Measurements from ENCODE around the gene RBCK1. TPM values are rescaled to one million over a fixed set of nuclear protein-coding genes. Genes with fewer than 3 reads are reported as not detected.
"Not testable (repeated sequence)": the region's sequence is repeated elsewhere in the genome, so short reads cannot be mapped to it uniquely, and the experiment has no call there.

Gene RBCK1
- total RNA-seq, 6 donors from 2014 or later, result 63.4 to 179 (median 109) TPM

DNA sequence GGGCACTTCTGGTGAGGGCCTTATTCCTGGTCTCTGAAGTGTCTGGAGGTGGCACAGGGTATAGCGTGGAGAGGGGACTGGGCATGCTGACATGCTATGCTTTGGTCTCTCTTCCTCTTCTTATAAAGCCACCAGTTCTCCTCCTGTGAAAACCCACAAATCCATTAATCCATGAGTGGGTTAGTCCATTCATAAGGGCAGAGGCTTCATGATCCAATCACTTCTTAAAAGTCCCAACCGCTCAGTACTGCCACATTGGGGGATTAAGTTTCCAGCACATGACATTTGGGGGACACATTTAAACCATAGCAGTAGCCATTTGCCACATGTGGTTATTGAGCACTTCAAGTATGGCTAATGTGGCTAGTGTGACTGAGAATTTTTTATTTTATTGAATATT is 31.3 kb upstream of the RBCK1 start:
- no peak for DNase-seq
- 66 to 73% methylated on average over 2 of the region's 2 CpGs for WGBS, 2 donors
- TF ChIP-seq EP300 (IDR thresholded peaks at IDR 0.05), result no peak
- no peak for TF ChIP-seq POLR2A (IDR thresholded peaks at IDR 0.05)
- TF ChIP-seq, protein P1, sequence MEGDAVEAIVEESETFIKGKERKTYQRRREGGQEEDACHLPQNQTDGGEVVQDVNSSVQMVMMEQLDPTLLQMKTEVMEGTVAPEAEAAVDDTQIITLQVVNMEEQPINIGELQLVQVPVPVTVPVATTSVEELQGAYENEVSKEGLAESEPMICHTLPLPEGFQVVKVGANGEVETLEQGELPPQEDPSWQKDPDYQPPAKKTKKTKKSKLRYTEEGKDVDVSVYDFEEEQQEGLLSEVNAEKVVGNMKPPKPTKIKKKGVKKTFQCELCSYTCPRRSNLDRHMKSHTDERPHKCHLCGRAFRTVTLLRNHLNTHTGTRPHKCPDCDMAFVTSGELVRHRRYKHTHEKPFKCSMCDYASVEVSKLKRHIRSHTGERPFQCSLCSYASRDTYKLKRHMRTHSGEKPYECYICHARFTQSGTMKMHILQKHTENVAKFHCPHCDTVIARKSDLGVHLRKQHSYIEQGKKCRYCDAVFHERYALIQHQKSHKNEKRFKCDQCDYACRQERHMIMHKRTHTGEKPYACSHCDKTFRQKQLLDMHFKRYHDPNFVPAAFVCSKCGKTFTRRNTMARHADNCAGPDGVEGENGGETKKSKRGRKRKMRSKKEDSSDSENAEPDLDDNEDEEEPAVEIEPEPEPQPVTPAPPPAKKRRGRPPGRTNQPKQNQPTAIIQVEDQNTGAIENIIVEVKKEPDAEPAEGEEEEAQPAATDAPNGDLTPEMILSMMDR (IDR thresholded peaks at IDR 0.05), result no peak
- no peak for TF ChIP-seq POLR2AphosphoS5 (IDR thresholded peaks at IDR 0.05)

DNA sequence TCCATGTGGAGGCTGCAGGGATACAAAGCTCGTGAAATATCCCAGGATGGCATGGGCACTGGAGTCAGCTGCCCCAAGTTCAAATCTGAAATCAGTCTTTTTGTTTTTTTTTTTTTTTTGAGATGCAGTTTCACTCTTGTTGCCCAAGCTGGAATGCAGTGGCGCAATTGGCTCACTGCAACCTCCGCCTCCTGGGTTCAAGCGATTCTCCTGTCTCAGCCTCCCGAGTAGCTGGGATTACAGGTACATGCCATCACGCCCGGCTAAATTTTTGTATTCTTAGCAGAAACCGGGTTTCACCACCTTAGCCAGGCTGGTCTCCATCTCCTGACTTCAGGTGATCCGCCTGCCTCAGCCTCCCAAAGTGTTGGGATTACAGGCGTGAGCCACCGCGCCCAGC is 30.5 kb upstream of the RBCK1 start:
- not testable (repeated sequence) for DNase-seq; H3K4me3 ChIP-seq; H3K27me3 ChIP-seq; H3K9me3 ChIP-seq; ATAC-seq (ENCODE audit: low FRiP score in 2 of 2); H3K27ac ChIP-seq; H3K36me3 ChIP-seq
- H3K4me1 ChIP-seq, result peaks cover 15 to 35% (median 17%) of the 10 kb centered on the region in 4 donors
- 87 to 93% methylated on average over 12 of the region's 12 CpGs for WGBS, 2 donors

More for the DNA sequence above, 31.3 kb upstream of the RBCK1 start:
- Histone ChIP-seq H3K27me3 (no peaks in the 10 kb centered on the region), H3K4me1 (peaks cover 20 to 35% (median 20%) of the 10 kb centered on the region in 4 donors), H3K27ac (no peak overlapping the region), H3K36me3 (no peaks in the 10 kb centered on the region), H3K4me3 (no peak overlapping the region), H3K9me3 (no peaks in the 10 kb centered on the region)
- no peak for ATAC-seq (ENCODE audit: low FRiP score in 2 of 2)

DNA sequence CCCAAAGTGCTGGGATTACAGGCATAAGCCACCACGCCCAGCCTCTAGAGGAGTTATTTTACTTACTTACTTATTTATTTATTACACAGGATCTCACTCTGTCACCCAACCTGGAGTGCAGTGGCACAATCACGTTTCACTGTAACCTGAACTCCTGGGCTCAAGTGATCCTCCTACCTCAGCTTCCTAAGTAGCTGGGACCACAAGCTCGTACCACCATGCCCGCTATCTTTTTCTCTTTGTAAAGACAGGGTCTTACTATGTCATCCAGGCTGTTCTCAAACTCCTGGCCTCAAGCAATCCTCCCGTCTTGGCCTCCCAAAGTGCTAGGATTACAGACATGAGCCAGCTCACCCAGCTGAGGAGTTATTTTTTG is 29.1 kb upstream of the RBCK1 start:
- Histone ChIP-seq H3K9me3 (no peaks in the 10 kb centered on the region), H3K27ac (no peak overlapping the region), H3K4me3 (no peak overlapping the region), H3K27me3 (no peaks in the 10 kb centered on the region), H3K36me3 (no peaks in the 10 kb centered on the region), H3K4me1 (peaks cover 5 to 25% (median 8%) of the 10 kb centered on the region in 4 donors)
- no peak for DNase-seq
- ATAC-seq (ENCODE audit: low FRiP score in 2 of 2), result no peak
- 79 to 83% methylated on average over 5 of the region's 5 CpGs for WGBS, 2 donors
- no peak for TF ChIP-seq EP300 (IDR thresholded peaks at IDR 0.05)

DNA sequence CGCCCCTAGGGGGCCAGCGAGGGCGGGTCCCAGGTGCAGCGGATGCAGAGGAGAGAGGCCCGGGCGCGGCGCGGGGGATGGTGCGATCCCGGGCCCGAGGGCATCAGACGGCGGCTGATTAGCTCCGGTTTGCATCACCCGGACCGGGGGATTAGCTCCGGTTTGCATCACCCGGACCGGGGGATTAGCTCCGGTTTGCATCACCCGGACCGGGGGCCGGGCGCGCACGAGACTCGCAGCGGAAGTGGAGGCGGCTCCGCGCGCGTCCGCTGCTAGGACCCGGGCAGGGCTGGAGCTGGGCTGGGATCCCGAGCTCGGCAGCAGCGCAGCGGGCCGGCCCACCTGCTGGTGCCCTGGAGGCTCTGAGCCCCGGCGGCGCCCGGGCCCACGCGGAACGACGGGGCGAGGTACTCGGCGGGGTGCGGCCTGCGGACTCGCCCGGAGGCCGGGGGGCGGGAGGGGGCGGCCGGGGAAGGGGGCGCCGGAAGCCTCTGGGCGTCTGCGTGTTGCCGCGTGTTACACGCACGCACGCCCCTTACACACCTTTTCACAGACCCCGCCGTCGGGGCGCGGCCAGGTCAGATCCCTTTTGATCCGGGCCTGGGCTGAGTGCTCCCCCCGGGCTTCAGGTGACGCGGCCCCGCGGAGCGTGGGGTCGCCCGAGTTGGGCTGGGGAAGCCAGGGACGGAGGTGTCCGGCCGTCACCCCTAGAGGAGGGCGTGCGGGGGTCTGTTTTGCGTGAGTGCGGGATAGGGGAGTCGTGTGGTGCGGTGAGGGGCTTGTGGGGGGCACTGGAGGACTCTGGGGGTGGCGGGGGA is 27.1 kb upstream of the RBCK1 start:
- DNase-seq, result peak; percentile 70 to 94
- Histone ChIP-seq H3K9me3 (no peaks in the 10 kb centered on the region), H3K4me1 (peaks cover 5 to 25% (median 8%) of the 10 kb centered on the region in 4 donors), H3K27me3 (no peaks in the 10 kb centered on the region), H3K4me3 (peak overlapping the region; percentile 56 to 84 (median 69)), H3K36me3 (peaks cover 0 to 3% (median 0%) of the 10 kb centered on the region in 4 donors), H3K27ac (peak overlapping the region; percentile 76 to 89 (median 86))
- peak; percentile 56 to 82 for ATAC-seq (ENCODE audit: low FRiP score in 2 of 2)
- TF ChIP-seq POLR2A (IDR thresholded peaks at IDR 0.05) (peak in 1 of 4 donors; percentile 42), POLR2AphosphoS5 (IDR thresholded peaks at IDR 0.05) (peak; percentile 37 to 64), EP300 (IDR thresholded peaks at IDR 0.05) (no peak)
- TF ChIP-seq, protein P1 (IDR thresholded peaks at IDR 0.05), result peak in 1 of 6 experiments; percentile 28
- whole genome bisulfite sequencing, 2 donors, result 0 to 2% methylated on average over 17 to 28 of the region's 93 CpGs

DNA sequence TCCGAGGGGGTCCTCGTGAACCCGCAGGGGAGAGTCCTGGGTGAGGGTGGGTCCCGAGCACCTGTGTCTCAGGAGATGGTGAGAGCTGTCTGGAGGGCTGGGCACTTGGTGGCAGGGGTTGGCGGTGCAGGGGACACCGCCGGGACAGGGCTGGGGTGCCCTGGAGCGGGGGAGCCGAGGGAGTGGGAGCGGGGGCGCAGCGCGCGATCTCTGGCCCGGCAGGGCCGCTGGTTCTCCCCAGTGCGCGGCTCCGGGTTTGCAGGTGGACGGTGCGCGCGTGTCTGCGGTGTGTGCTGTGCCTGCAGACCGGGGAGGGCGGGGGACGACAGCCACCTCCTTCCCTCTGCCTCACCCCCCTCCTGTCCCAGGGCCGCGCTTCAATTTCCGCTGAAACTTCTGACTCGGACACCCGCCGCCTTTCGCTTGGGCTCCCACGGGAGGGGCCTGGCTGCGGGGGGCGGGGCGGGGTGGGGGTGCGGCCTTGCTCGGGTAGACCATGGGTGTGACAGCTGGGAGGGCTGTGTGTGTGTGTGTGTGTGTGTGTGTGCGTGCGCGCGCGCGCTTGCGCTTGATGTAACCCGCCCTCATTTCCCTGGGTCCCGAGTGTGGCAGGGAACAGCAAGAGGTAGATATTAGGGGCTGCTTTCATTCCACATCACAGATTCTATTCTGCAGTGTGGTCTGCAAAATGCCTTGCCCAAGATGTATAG is 26.4 kb upstream of the RBCK1 start:
- Histone ChIP-seq H3K4me3 (peak overlapping the region; percentile 56 to 84 (median 69)), H3K4me1 (peaks cover 5 to 25% (median 8%) of the 10 kb centered on the region in 4 donors), H3K9me3 (no peaks in the 10 kb centered on the region), H3K27me3 (no peaks in the 10 kb centered on the region), H3K36me3 (peaks cover 0 to 3% (median 0%) of the 10 kb centered on the region in 4 donors), H3K27ac (peak overlapping the region; percentile 76 to 89 (median 86))
- TF ChIP-seq EP300 (IDR thresholded peaks at IDR 0.05) (no peak), POLR2AphosphoS5 (IDR thresholded peaks at IDR 0.05) (peak in 1 of 2 donors; percentile 63), POLR2A (IDR thresholded peaks at IDR 0.05) (peak in 1 of 4 donors; percentile 58)
- TF ChIP-seq, protein P1 (IDR thresholded peaks at IDR 0.05), result peak in 2 of 6 experiments; percentile 22 to 36
- ATAC-seq (ENCODE audit: low FRiP score in 2 of 2) (peak; percentile 79 to 86), DNase-seq (peak; percentile 87 to 91)
- 0 to 1% methylated on average over 18 to 32 of the region's 49 CpGs for WGBS, 2 donors

All from upper lobe of left lung (tissue), 6 donors.